GM12864 (cell line): Measurements from ENCODE around the gene INO80C.
"Not testable (repeated sequence)": the region's sequence is repeated elsewhere in the genome, so short reads cannot be mapped to it uniquely, and the experiment has no call there.

Experiments
- DNase-seq: peaks from one replicate; pipeline ENCODE4 v3.0.0-alpha.2; 2011; ENCODE audit warnings: low read depth
- H3K4me3 ChIP-seq: 2 replicates; pipeline ENCODE4 v1.5.1; 2011; ENCODE audit warnings: mild to moderate bottlenecking, low read depth, low read length, control low read depth
- CTCF ChIP-seq: IDR thresholded peaks from 2 replicates; pipeline ENCODE4 v1.5.1; 2011; ENCODE audit warnings: low read depth, mild to moderate bottlenecking, moderate library complexity, low read length, control low read depth, inconsistent platforms; ENCODE audit errors: missing control alignments

INO80C gene

GRCh38 chr18:35497027-35497369 lies 762 bp downstream of the INO80C start:
- no peak for DNase-seq
- TF ChIP-seq CTCF, result no peak
- peak overlapping the region; percentile 89 for H3K4me3 ChIP-seq

- no peak for DNase-seq
- no peak overlapping the region for H3K4me3 ChIP-seq
- TF ChIP-seq CTCF, result no peak
Observed at GRCh38 chr18:35495536-35496314, 2.0 kb downstream of the INO80C start.

- no peak overlapping the region for H3K4me3 ChIP-seq
- TF ChIP-seq CTCF, result no peak
- DNase-seq, result no peak
Observed at GRCh38 chr18:35494251-35495220, 3.2 kb downstream of the INO80C start.

- no peak overlapping the region for H3K4me3 ChIP-seq
- no peak for TF ChIP-seq CTCF
- no peak for DNase-seq
Observed at GRCh38 chr18:35491700-35492077, 6.1 kb downstream of the INO80C start.

- H3K4me3 ChIP-seq, result no peak overlapping the region
- no peak for DNase-seq
- no peak for TF ChIP-seq CTCF
Observed at GRCh38 chr18:35490894-35491699, 6.7 kb downstream of the INO80C start.

GRCh38 chr18:35489913-35490490 lies 7.8 kb downstream of the INO80C start:
- no peak for TF ChIP-seq CTCF
- no peak for DNase-seq
- H3K4me3 ChIP-seq, result no peak overlapping the region

- H3K4me3 ChIP-seq, result not testable (repeated sequence)
Observed at GRCh38 chr18:35489281-35489680, 8.5 kb downstream of the INO80C start.

GRCh38 chr18:35488396-35488795 lies 9.4 kb downstream of the INO80C start:
- not testable (repeated sequence) for H3K4me3 ChIP-seq, DNase-seq

More at GRCh38 chr18:35489281-35489680, 8.5 kb downstream of the INO80C start:
- not testable (repeated sequence) for DNase-seq

GRCh38 chr18:35487525-35487924 lies 10.2 kb downstream of the INO80C start:
- not testable (repeated sequence) for DNase-seq, H3K4me3 ChIP-seq
